Stomach (tissue), 4 donors: Measurements from ENCODE around the gene LHX1.

Experiments
- POLR2A ChIP-seq, 4 donors: fragments of 450-650 bp; IDR thresholded peaks; one replicate each; pipeline ENCODE4 v1.6.1; 2016; ENCODE audit warnings: antibody characterized with exemption in 4 of 4, control low read depth in 2 of 4, mild to moderate bottlenecking in 1 of 4, moderate library complexity in 1 of 4
- POLR2AphosphoS5 ChIP-seq, 3 donors: sonication (generic); formaldehyde crosslinking; IDR thresholded peaks; one replicate each; pipeline ENCODE4 v1.6.1; 2016; ENCODE audit warnings: antibody characterized with exemption in 3 of 3
- TF ChIP-seq, protein P1 (sequence below), 7 experiments: fragments of 450-650 bp in 4 of 7; fragments of 200-600 bp in 3 of 7; sonication (generic) in 3 of 7; IDR thresholded peaks; one replicate each; pipeline ENCODE4 v1.5.1; 2016 to 2019; ENCODE audit warnings: antibody characterized with exemption in 7 of 7, control low read depth in 2 of 7, mild to moderate bottlenecking in 1 of 7

DNA sequence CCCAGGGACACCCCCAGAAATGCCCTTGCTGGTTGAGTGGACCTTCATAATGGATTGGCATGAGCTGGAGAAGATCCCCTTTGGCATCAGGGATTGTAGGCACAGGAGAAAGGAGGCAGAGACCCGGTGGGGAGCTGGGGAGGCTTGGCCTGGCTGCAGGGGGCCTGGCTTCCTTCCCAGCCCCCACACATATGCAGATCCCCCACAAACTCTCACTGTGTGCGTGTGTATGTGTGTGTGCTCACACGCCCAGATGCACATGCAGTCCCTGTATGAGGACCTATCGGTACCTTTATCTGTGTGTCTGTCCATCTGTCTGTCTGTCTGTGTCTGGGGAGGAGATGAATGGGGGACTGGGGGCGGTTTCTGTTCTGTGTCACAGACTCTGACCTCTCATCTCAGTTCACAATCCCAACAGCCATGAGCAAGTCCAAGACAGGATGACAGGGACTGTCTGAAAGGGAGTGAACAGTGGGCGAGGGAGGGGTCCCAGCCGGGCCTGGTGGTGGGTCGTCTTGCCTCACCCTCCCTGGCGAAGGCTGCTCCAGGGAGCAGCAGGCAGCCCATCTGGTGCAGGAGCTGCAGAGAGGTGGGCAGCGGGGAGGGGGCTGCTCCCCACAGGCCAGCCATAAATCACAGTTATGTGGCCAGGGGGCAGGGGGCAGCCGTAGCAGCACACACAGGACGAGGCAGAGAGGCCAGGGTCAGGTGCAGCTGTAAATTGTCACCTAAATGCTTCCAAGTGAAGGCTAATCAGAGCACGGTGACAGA, 46.7 kb upstream of the LHX1 start:
- TF ChIP-seq POLR2AphosphoS5 (IDR thresholded peaks at IDR 0.05) = no peak
- TF ChIP-seq, protein P1, sequence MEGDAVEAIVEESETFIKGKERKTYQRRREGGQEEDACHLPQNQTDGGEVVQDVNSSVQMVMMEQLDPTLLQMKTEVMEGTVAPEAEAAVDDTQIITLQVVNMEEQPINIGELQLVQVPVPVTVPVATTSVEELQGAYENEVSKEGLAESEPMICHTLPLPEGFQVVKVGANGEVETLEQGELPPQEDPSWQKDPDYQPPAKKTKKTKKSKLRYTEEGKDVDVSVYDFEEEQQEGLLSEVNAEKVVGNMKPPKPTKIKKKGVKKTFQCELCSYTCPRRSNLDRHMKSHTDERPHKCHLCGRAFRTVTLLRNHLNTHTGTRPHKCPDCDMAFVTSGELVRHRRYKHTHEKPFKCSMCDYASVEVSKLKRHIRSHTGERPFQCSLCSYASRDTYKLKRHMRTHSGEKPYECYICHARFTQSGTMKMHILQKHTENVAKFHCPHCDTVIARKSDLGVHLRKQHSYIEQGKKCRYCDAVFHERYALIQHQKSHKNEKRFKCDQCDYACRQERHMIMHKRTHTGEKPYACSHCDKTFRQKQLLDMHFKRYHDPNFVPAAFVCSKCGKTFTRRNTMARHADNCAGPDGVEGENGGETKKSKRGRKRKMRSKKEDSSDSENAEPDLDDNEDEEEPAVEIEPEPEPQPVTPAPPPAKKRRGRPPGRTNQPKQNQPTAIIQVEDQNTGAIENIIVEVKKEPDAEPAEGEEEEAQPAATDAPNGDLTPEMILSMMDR (IDR thresholded peaks at IDR 0.05) = no peak
- TF ChIP-seq POLR2A (IDR thresholded peaks at IDR 0.05) = no peak
